Muscle of leg (tissue), 11 donors: ENCODE data around the gene MAN2C1. TPM values are rescaled to one million over a fixed set of nuclear protein-coding genes. Genes with fewer than 3 reads are reported as not detected.
"Not testable (repeated sequence)": the region's sequence is repeated elsewhere in the genome, so short reads cannot be mapped to it uniquely, and the experiment has no call there.

Experiments
- DNase-seq: peaks from one replicate; pipeline ENCODE4 v3.0.0; 2013
- H3K27ac ChIP-seq: one replicate; pipeline ENCODE4 v1.5.1; 2013; ENCODE audit warnings: mild to moderate bottlenecking, low read length, control low read depth
- H3K27me3 ChIP-seq: one replicate; pipeline ENCODE4 v1.6.1; 2013; ENCODE audit warnings: low read length; ENCODE audit not compliant: control insufficient read depth, insufficient read depth
- H3K36me3 ChIP-seq: one replicate; pipeline ENCODE4 v1.6.1; 2013; ENCODE audit warnings: low read length; ENCODE audit not compliant: control insufficient read depth, insufficient read depth
- H3K4me1 ChIP-seq: one replicate; pipeline ENCODE4 v1.6.1; 2013; ENCODE audit warnings: low read length; ENCODE audit not compliant: control insufficient read depth, insufficient read depth
- H3K4me3 ChIP-seq: one replicate; pipeline ENCODE4 v1.5.1; 2013; ENCODE audit warnings: low read length, control low read depth
- H3K9me3 ChIP-seq: replicated peaks from 2 replicates; pipeline ENCODE4 v1.6.1; 2013; ENCODE audit warnings: low read depth, low read length; ENCODE audit not compliant: control insufficient read depth
- WGBS: methylation state at CpG from one replicate; pipeline ENCODE4 v1.1.5; 2013; ENCODE audit warnings: missing lambda C conversion rate; ENCODE audit not compliant: insufficient coverage; 5-methylcytosine and 5-hydroxymethylcytosine counted together
- polyA plus RNA-seq, 8 donors: library from polyadenylated mRNA; unstranded; fragments of 120-200 nt; gene quantifications; one replicate each; pipeline versions ENCODE4 v1.2.1 to v1.2.3, GENCODE V29; 2013; ENCODE audit warnings: inconsistent platforms in 1 of 8, low replicate concordance in 1 of 8; ENCODE audit not compliant: insufficient read length in 8 of 8, insufficient read depth in 1 of 8
- total RNA-seq: library from RNA; stranded (reverse); fragments of 120-200 nt; gene quantifications from one replicate; pipeline ENCODE4 v1.2.4, GENCODE V29; 2013

MAN2C1 gene
- total and polyA plus RNA-seq, 9 donors, result 63.9 to 149 (median 105) TPM

- not testable (repeated sequence) for H3K27ac ChIP-seq, H3K4me1 ChIP-seq, H3K36me3 ChIP-seq, DNase-seq, H3K9me3 ChIP-seq, H3K4me3 ChIP-seq, H3K27me3 ChIP-seq
- WGBS, result 82% methylated on average over 1 of the region's 1 CpG
Observed at GRCh38 chr15:75312548-75312947, 55.9 kb downstream of the MAN2C1 start.

- H3K4me3 ChIP-seq, result no peak overlapping the region
- no peaks in the 10 kb centered on the region for H3K4me1 ChIP-seq
- H3K27me3 ChIP-seq, result peaks cover 10% of the 10 kb centered on the region
- H3K9me3 ChIP-seq, result no peaks in the 10 kb centered on the region
- DNase-seq, result no peak
- H3K27ac ChIP-seq, result no peak overlapping the region
- H3K36me3 ChIP-seq, result no peaks in the 10 kb centered on the region
Observed at GRCh38 chr15:75309711-75310110, 58.7 kb downstream of the MAN2C1 start.

GRCh38 chr15:75307778-75308390 lies 60.5 kb downstream of the MAN2C1 start:
- WGBS, result 52% methylated on average over 8 of the region's 15 CpGs
- H3K4me3 ChIP-seq, result no peak overlapping the region
- peaks cover 14% of the 10 kb centered on the region for H3K27me3 ChIP-seq
- no peak for DNase-seq
- H3K36me3 ChIP-seq, result no peaks in the 10 kb centered on the region
- no peak overlapping the region for H3K27ac ChIP-seq
- H3K4me1 ChIP-seq, result no peaks in the 10 kb centered on the region
- no peaks in the 10 kb centered on the region for H3K9me3 ChIP-seq

GRCh38 chr15:75306188-75306587 lies 62.2 kb downstream of the MAN2C1 start:
- 20% methylated on average over 1 of the region's 3 CpGs for whole genome bisulfite sequencing
- no peak overlapping the region for H3K27ac ChIP-seq
- peaks cover 14% of the 10 kb centered on the region for H3K27me3 ChIP-seq
- H3K36me3 ChIP-seq, result no peaks in the 10 kb centered on the region
- no peak for DNase-seq
- H3K4me3 ChIP-seq, result no peak overlapping the region
- no peaks in the 10 kb centered on the region for H3K4me1 ChIP-seq
- no peaks in the 10 kb centered on the region for H3K9me3 ChIP-seq

Other genes starting within 250 kb of the MAN2C1 start
- gene C15orf39, start 166.7 kb downstream of the MAN2C1 start, total RNA-seq, result 5.5 TPM
- gene C15orf39, start 166.7 kb downstream of the MAN2C1 start, polyA plus RNA-seq, result 10 to 100 TPM in 5 of 8 donors, 1 to 10 TPM in 3; 8.9 to 13.4 (median 11.4) TPM
- not detected for gene GOLGA6C, start 110.3 kb downstream of the MAN2C1 start, total RNA-seq
- under 1 TPM in 1 of 8 donors, not detected in 7; 0.08 TPM for gene GOLGA6C, start 110.3 kb downstream of the MAN2C1 start, polyA plus RNA-seq
- 0.09 TPM for gene GOLGA6D, start 85.8 kb downstream of the MAN2C1 start, total RNA-seq
- under 1 TPM; 0.21 to 0.89 (median 0.48) TPM for gene GOLGA6D, start 85.8 kb downstream of the MAN2C1 start, polyA plus RNA-seq
- 45.7 TPM for gene COMMD4, start 32.5 kb downstream of the MAN2C1 start, total RNA-seq
- 10 to 100 TPM; 43.4 to 57.4 (median 52.7) TPM for gene COMMD4, start 32.5 kb downstream of the MAN2C1 start, polyA plus RNA-seq
- gene NEIL1, start 21.6 kb downstream of the MAN2C1 start, total RNA-seq, result 10.3 TPM
- gene NEIL1, start 21.6 kb downstream of the MAN2C1 start, polyA plus RNA-seq, result 10 to 100 TPM in 1 of 8 donors, 1 to 10 TPM in 7; 3.3 to 12.0 (median 7.5) TPM
- gene SIN3A, start 83.1 kb upstream of the MAN2C1 start, total RNA-seq, result 21.8 TPM
- gene SIN3A, start 83.1 kb upstream of the MAN2C1 start, polyA plus RNA-seq, result 10 to 100 TPM; 26.1 to 36.6 (median 30.6) TPM
- 17.7 TPM for gene PTPN9, start 210.7 kb upstream of the MAN2C1 start, total RNA-seq
- gene PTPN9, start 210.7 kb upstream of the MAN2C1 start, polyA plus RNA-seq, result 10 to 100 TPM; 16.2 to 34.4 (median 24.0) TPM